AG09309 (cell line): ENCODE data around the gene PARD3.
A peak's percentile ranks its signal among the peaks of the same experiment; 100 is the strongest.

ENCODE experiments used
- DNase-seq: peaks from one replicate; pipeline ENCODE4 v3.0.0-alpha.2; 2010; ENCODE audit warnings: low read depth
- H3K4me3 ChIP-seq: 2 replicates; pipeline ENCODE4 v1.5.1; 2011; ENCODE audit warnings: mild to moderate bottlenecking, low read depth, low read length, moderate library complexity; ENCODE audit not compliant: control insufficient read depth
- CTCF ChIP-seq: IDR thresholded peaks from 2 replicates; pipeline ENCODE4 v1.5.1; 2011; ENCODE audit warnings: mild to moderate bottlenecking, low read depth, low read length, inconsistent platforms; ENCODE audit not compliant: insufficient read depth, control insufficient read depth; ENCODE audit errors: missing control alignments

The PARD3 gene

GRCh38 chr10:34333513-34333912, 481.6 kb downstream of the PARD3 start:
- no peak overlapping the region for H3K4me3 ChIP-seq
- DNase-seq: no peak
- no peak for TF ChIP-seq CTCF

- DNase-seq: no peak
- H3K4me3 ChIP-seq: no peak overlapping the region
- TF ChIP-seq CTCF: no peak
Observed at GRCh38 chr10:34327184-34327583, 487.9 kb downstream of the PARD3 start.

GRCh38 chr10:34323192-34323591, 491.9 kb downstream of the PARD3 start:
- TF ChIP-seq CTCF: no peak
- no peak for DNase-seq
- H3K4me3 ChIP-seq: no peak overlapping the region

GRCh38 chr10:34320265-34320664, 494.8 kb downstream of the PARD3 start:
- H3K4me3 ChIP-seq: no peak overlapping the region
- no peak for TF ChIP-seq CTCF
- DNase-seq: no peak

GRCh38 chr10:34319197-34319846, 495.8 kb downstream of the PARD3 start:
- TF ChIP-seq CTCF: no peak
- no peak overlapping the region for H3K4me3 ChIP-seq
- DNase-seq: peak; percentile 75

- TF ChIP-seq CTCF: no peak
- no peak for DNase-seq
- no peak overlapping the region for H3K4me3 ChIP-seq
Observed at GRCh38 chr10:34316154-34316553, 498.9 kb downstream of the PARD3 start.

GRCh38 chr10:34314457-34314856, 500.6 kb downstream of the PARD3 start:
- H3K4me3 ChIP-seq: no peak overlapping the region
- no peak for DNase-seq
- TF ChIP-seq CTCF: no peak
